GM19397 (cell line): ENCODE data around the gene NUDT2.
"Not testable (repeated sequence)": the region's sequence is repeated elsewhere in the genome, so short reads cannot be mapped to it uniquely, and the experiment has no call there.

Experiments used
- ATAC-seq: cut with Tn5 transposase; IDR thresholded peaks from one replicate; pipeline ENCODE4 v1.9.1; 2021; ENCODE audit warnings: mild to moderate bottlenecking, moderate library complexity; ENCODE audit not compliant: unreplicated experiment

Gene NUDT2

GRCh38 chr9:34334916-34335315 lies 5.5 kb downstream of the NUDT2 start:
- no peak for ATAC-seq

DNA sequence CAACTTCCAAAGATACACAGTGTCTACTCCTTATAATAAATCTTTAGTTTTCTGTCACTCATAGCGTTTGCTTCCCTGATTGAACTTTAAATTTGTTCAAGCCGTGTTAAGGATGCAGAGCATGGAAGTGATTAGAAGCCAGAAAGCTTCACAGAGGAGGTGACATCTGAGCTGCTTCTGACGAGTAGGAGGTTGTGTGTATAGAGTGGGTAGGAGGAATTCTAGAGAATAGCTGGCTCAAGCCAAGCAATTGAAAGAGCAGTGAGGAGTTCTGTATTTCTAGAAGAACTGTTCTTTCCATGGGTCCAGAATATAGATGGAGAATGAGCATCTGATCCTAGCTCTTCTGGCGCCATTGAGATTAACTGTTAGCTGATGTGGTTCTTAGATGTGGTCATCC lies 6.0 kb downstream of the NUDT2 start:
- ATAC-seq, result no peak

DNA sequence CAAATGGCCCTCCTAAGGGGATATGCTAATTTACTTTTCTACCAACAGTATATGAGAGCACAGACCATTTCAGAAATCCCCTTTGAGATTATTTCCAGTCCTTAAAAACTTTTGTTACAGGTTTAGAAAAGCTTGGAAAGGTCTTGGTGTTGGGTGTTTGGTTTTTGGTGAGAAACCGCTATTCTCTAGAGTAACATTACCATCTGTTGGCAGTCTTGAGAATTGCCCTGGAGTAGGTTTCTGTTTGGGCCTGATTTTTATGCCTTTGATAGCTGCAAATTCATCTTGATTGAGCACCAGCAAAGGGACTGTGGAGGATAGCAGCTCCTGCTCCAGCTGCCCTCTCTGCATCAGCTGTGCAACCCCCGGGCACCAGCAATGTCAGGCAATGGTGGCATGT lies 8.0 kb downstream of the NUDT2 start:
- no peak for ATAC-seq

- not testable (repeated sequence) for ATAC-seq
Measured at GRCh38 chr9:34338079-34338478, 8.7 kb downstream of the NUDT2 start.

GRCh38 chr9:34338665-34339385 lies 9.5 kb downstream of the NUDT2 start:
- no peak for ATAC-seq

GRCh38 chr9:34341659-34342295 lies 12.4 kb downstream of the NUDT2 start:
- no peak for ATAC-seq

DNA sequence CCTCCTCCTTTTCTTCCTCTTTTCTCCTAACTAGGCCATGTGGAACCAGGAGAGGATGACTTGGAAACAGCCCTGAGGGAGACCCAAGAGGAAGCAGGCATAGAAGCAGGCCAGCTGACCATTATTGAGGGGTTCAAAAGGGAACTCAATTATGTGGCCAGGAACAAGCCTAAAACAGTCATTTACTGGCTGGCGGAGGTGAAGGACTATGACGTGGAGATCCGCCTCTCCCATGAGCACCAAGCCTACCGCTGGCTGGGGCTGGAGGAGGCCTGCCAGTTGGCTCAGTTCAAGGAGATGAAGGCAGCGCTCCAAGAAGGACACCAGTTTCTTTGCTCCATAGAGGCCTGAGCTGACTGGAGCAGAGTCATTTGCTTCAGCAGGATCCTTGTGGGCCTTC lies 13.7 kb downstream of the NUDT2 start:
- no peak for ATAC-seq

DNA sequence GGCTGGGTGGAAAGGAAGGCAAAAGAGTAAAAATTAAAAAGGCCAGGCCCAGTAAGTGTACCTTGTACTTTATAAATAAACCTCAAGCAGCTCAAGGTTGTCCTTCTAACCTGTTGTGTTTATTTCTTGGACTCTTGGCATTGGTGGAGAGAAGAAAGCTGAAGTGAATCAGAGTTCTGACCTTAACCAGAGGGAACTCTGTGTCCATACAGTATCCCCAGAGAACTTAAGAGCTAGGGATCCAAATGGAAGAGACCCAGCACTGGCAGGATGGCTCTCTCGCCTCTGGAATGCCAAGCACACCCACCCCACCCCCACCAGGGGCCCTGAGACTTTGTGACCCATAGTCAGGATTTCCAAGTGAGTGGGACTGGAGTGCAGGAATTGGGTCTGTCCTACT lies 14.2 kb downstream of the NUDT2 start:
- ATAC-seq, result no peak

DNA sequence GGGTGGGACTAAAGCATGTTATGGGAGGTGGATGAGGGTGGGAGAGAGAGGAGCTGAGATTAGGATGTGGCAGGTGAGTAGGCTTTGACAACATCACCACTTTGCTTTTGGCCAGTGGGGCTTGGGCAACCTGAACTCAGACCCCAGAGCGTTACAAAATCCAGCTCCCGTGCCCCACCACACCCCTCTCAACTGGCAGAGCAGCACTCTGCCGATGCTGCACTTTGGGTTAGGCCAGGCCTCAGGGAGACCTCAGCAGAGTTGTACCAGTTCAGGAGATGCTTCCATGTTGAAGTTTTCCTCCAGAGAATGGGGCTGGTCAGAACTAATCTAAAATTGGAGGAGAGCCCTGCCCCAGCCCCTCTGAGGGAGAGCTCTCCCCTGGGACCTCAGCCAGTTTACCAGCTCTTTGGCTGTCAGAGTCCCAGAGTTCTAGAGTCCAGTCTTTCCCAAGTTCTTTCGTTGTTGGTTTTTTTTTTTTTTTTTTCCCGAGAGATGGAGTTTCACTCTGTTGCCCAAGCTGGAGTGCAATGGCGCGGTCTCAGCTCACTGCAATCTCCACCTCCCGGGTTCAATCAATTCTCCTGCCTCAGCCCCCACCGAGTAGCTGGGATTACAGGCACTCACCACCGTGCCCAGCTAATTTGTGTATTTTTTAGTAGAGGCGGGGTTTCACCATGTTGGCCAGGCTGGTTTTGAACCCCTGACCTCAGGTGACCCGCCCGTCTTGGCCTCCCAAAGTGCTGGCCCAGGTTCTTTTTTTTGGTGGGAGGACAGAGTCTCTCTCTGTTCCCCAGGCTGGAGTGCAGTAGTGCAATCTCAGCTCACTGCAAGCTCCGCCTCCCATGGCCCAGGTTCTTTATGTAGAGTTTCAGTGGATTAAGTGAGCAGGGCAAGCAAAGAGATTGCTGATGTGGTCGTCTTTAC lies 17.8 kb downstream of the NUDT2 start:
- ATAC-seq, result no peak

DNA sequence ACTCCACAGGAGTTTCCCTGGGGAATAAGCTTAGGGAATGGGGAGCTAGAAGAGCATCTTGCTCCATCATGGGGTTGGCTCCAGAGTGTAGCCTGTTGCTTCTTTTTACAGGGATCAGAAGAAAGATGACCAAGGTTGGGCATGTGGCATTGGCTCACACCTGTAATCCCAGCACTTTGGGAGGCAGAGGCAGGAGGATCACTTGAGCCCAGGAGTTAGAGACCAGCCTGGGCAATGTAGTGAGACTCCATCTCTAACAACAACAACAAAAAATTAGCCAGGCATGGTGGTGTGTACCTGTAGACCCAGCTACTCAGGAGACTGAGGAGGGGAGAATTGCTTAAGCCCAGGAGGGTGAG lies 18.4 kb downstream of the NUDT2 start:
- ATAC-seq, result no peak

DNA sequence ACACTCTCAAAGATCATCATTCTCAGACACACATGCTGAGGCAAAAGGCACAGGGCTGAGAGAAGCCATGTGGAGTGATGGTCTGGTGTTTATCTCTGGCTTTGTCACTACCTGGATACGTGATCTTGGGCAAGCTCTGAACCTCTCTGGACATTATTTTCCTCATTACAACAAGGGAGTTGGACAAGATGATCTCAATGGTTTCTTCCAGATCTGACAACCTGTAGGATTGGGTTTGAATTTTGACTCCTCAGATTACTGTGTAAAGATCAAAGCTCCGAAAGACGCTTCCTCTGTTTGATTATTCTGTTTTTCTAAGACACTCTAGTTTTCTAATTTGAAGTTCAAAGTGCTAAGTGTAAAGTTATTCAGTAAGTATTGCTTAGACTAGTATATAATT lies 20.0 kb downstream of the NUDT2 start:
- ATAC-seq, result no peak

DNA sequence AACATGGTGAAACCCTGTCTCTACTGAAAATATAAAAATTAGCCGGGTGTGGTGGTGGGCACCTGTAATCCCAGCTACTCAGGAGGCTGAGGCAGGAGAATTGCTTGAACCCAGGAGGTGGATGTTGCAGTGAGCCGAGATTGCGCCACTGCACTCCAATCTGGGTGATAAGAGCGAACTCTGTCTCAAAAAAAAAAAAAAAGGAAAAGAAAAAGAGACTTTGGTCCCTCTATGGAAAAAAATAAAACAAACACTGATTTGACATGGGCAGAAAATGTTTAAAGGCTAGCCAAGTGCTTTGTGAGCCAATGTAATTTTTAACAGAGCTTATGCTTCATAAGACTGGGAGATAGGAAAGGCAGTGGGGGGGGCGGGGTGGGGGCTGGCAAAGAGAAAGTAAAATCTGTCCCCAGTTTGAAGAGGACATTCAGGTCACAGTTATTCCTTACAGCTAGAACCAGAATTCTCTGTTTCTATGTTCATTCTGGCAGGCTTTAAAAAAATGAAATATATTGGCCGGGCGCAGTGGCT lies 22.8 kb downstream of the NUDT2 start:
- ATAC-seq, result not testable (repeated sequence)

DNA sequence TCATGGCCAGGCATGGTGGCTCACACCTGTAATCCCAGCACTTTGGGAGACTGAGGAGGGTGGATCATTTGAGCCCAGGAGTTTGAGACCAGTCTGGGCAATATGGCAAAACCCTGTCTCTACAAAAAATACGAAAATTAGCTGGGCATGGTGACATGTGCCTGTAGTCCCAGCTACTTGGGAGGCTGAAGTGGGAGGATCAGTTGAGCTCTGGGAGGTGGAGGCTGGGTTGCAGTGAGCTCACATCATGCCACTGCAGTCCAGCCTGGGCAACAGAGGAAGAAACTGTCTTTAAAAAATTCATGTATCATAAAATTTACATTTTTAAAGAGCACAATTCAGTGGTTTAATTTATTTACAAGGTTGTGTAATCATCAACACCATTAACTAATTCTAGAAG lies 23.6 kb downstream of the NUDT2 start:
- not testable (repeated sequence) for ATAC-seq

DNA sequence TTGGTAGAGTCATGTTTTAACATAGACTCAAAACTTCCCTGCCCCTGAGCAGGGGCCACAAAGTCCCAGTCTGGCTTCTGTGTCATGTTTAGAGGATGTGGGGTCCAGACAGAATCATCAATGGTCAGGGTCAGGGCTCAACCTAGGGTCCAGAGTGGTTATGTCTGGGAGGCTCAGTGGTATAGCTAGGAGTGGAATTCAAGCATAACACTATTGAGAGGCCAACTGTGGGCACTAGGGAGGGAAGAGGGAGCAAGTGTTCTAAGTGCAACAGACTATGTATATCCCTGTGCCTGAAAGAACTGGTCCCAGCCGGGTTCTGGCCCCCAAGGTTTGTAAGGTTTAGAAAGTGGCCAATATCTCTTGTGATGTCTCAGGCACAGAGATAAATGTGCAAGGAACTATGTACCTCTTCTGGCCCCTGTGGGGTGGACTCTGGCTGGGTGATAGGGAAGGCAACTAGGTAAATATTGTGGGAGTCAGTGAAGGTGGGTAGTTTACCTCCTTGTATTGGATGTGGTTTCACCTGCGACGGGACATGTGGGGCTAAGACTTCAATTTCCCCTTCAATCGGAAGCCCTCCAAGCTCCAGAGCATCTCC lies 33.3 kb downstream of the NUDT2 start:
- ATAC-seq, result no peak

DNA sequence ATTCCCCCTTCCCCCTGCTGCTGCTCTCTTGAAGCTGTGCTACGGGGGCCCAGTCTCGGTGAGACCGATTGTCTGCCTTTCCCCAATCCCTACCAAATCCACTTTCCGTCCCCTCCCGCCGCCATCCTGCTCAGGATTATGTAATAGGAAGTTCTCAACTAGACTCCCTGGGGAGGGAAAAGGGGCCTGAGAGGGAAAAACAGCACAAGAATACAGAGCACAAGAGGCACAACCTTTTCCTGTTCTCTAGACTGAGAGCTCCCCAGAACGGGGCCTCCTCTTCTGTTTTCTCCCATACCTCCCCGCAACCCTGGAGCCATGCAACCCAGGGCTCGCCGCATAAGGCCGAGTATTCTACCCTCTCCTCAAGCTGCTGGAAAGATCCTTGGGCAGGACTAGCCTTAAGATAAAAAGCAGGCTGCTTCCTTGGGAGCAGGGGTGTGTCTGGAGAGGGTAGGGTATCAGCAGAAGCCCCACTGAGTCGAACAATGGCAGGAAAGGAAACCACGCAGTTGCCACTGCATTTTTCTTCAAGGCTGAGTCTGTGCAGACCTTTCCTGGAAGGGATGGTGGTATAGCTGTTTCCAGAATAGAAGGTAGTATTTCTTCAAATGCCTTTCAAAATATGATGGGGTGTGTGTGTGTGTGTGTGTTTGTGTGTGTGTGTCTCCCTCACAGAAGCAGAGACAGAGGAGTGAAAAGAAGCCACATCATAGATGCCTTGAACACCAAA lies 34.4 kb downstream of the NUDT2 start:
- no peak for ATAC-seq

- ATAC-seq, result no peak
Measured at GRCh38 chr9:34365282-34365681, 35.9 kb downstream of the NUDT2 start.

DNA sequence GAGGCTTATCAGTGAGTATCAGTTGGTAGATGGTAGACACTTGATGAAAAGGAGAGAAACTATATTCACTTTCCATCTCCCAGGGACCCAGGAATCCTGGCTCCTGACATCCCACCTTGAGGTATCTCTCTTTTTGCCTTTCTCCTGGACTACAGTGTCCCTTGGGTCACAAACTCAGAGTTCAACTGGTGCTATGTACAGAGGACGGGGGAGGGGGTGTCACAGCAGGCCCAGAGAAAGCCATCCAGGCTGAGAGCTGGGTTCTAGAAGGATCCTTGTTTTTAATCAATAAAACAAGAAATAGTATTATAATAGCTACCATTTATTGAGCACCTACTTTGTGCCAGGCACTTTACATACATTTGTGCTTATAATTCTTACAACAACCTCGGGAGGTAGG lies 37.0 kb downstream of the NUDT2 start:
- ATAC-seq, result no peak

DNA sequence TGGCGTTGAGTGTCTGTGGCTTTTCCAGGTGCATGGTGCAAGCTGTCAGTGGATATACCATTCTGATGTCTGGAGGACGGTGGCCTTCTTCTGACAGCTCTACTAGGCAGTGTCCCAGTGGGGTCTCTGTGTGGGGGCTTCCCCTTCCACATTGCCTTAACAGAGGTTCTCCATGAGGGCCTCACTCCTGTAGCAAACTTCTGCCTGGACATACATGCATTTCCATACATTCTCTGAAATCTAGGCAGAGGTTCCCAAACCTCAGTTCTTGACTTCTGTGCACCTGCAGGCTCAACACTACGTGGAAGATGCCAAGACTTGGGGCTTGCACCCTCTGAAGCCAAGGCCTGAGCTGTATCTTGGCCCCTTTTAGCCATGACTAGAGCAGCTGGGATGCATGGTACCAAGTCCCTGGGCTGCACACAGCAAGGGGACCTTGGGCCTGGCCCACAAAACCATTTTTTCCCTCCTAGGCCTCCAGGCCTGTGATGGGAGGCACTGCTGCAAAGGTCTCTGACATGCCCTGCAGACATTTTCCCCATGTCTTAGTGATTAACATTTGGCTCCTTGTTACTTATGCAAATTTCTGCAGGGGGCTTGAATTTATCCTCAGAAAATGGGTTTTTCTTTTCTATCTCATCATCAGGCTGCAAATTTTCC lies 38.5 kb downstream of the NUDT2 start:
- ATAC-seq, result not testable (repeated sequence)

DNA sequence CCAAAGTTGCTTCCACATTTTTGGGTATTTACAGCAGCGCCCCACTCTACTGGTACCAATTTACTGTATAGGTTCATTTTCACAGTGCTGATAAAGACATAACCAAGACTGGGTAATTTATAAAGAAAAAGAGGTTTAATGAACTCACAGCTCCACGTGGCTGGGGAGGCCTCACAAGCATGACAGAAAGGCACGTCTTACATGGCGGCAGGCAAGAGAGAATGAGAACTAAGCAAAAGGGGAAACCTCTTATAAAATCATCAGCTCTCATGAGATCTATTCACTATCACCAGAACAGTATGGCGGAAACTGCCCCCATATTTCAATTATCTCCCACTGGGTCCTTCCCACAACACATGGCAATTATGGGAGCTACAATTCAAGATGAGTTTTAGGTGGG lies 39.4 kb downstream of the NUDT2 start:
- not testable (repeated sequence) for ATAC-seq

DNA sequence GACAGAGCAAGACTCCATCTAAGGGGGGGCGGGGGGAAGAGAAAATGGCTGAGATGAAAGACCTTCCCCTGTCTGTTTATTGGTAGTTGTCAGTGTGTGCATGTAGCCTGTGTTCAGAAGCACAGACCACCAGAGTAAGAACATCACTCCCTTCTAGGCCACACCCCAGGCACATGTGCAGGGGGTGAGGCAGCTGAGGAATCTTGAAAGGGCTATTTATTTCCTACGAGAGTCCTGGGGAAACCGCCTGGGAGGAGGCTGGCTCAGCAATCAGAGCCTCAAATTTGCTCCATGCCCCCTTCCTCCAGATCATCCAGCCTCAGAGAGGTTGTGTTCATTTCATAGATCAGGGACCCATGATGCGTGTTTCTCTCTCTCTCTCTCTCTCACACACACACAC lies 40.3 kb downstream of the NUDT2 start:
- no peak for ATAC-seq
